ENCODE measurements around the gene CPB1. TPM values are rescaled to one million over a fixed set of nuclear protein-coding genes. Genes with fewer than 3 reads are reported as not detected.
"Not testable (repeated sequence)": the region's sequence is repeated elsewhere in the genome, so short reads cannot be mapped to it uniquely, and the experiment has no call there.

The CPB1 gene
- total RNA-seq = 100 to 1,000 TPM in 5 of 9 donors, 10 to 100 TPM in 4; 56.4 to 569 (median 109) TPM
- polyA plus RNA-seq = 100 to 1,000 TPM in 1 of 3 donors, 10 to 100 TPM in 2; 15.7 to 142 (median 65.6) TPM
- long read RNA-seq, donor 1, transcript CPB1-201 (11 exons, 1,458 nt) = major isoform, 22 of 94 reads
- long read RNA-seq, donor 1, partial matches to known transcripts = 69 of 94 reads
- long read RNA-seq, donor 1, other reads (novel, unspliced or antisense) = 0 of 94 reads
- long read RNA-seq, donor 2, transcript CPB1-201 (11 exons, 1,458 nt) = major isoform, 14 of 51 reads
- long read RNA-seq, donor 2, partial matches to known transcripts = 34 of 51 reads
- long read RNA-seq, donor 2, other reads (novel, unspliced or antisense) = 0 of 51 reads
- long read RNA-seq, donor 3, transcript CPB1-201 (11 exons, 1,458 nt) = major isoform, 9 of 36 reads
- long read RNA-seq, donor 3, partial matches to known transcripts = 24 of 36 reads
- long read RNA-seq, donor 3, other reads (novel, unspliced or antisense) = 0 of 36 reads
- long read RNA-seq, donor 4, transcript CPB1-210 (3 exons, 804 nt) = minor isoform, 45 of 107 reads
- long read RNA-seq, donor 4, transcript CPB1-201 (11 exons, 1,458 nt) = major isoform, 58 of 107 reads
- long read RNA-seq, donor 4, partial matches to known transcripts = 1 of 107 reads
- long read RNA-seq, donor 4, other reads (novel, unspliced or antisense) = 3 of 107 reads
- long read RNA-seq, donor 5, transcript CPB1-201 (11 exons, 1,458 nt) = major isoform, 243 of 313 reads
- long read RNA-seq, donor 5, transcript CPB1-210 (3 exons, 804 nt) = minor isoform, 55 of 313 reads
- long read RNA-seq, donor 5, partial matches to known transcripts = 4 of 313 reads
- long read RNA-seq, donor 5, other reads (novel, unspliced or antisense) = 10 of 313 reads
- long read RNA-seq, donor 6, transcript CPB1-210 (3 exons, 804 nt) = minor isoform, 6 of 104 reads
- long read RNA-seq, donor 6, transcript CPB1-201 (11 exons, 1,458 nt) = major isoform, 86 of 104 reads
- long read RNA-seq, donor 6, partial matches to known transcripts = 10 of 104 reads
- long read RNA-seq, donor 6, other reads (novel, unspliced or antisense) = 2 of 104 reads
- long read RNA-seq, donor 7, transcript CPB1-201 (11 exons, 1,458 nt) = major isoform, 11 of 19 reads
- long read RNA-seq, donor 7, partial matches to known transcripts = 6 of 19 reads
- long read RNA-seq, donor 7, other reads (novel, unspliced or antisense) = 0 of 19 reads
- long read RNA-seq, donor 8, transcript CPB1-201 (11 exons, 1,458 nt) = major isoform, 30 of 134 reads
- long read RNA-seq, donor 8, partial matches to known transcripts = 101 of 134 reads
- long read RNA-seq, donor 8, other reads (novel, unspliced or antisense) = 0 of 134 reads
- long read RNA-seq, donor 9, transcript CPB1-205 (2 exons, 3,574 nt) = minor isoform, 6 of 125 reads
- long read RNA-seq, donor 9, transcript CPB1-201 (11 exons, 1,458 nt) = major isoform, 32 of 125 reads
- long read RNA-seq, donor 9, partial matches to known transcripts = 86 of 125 reads
- long read RNA-seq, donor 9, other reads (novel, unspliced or antisense) = 0 of 125 reads
- long read RNA-seq, donor 10, transcript CPB1-201 (11 exons, 1,458 nt) = major isoform, 20 of 53 reads
- long read RNA-seq, donor 10, partial matches to known transcripts = 30 of 53 reads
- long read RNA-seq, donor 10, other reads (novel, unspliced or antisense) = 0 of 53 reads

DNA sequence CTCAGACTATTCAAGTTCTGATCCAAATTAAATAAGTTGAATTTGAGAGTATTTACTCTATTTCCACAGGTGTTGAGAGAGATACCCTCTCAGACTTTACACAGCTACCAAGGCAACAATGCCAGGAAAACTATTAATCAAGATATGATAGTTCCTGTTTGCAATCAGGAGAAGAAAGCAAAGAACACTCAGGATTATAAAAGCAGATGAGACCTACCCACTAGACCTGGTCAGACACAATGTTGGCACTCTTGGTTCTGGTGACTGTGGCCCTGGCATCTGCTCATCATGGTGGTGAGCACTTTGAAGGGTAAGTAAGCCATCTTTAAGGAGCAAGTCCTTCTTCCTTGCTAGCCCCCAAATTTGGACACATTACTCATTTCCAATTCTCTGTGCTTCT is at the start of gene CPB1:
Gene CPB1, plus strand, starts transcription at position 227 of the 400 bp plus-strand sequence. Its CDS starts 13 bp downstream, at position 240.
- intact Hi-C loops (cut with DNase I) = no loop called here
- Histone ChIP-seq H3K9me3 (replicated peaks in 1 of 3) (no peaks in the 10 kb centered on the region), H3K36me3 (replicated peaks in 1 of 2) (no peaks in the 10 kb centered on the region), H3K4me1 (replicated peaks in 1 of 2) (peaks cover 28 to 49% of the 10 kb centered on the region in 2 donors), H3K27ac (peak within 1 kb of the TSS; percentile 31 to 74 (median 66)), H3K27me3 (no peaks in the 10 kb centered on the region), H3K4me3 (no peak within 1 kb of the TSS)
- TF ChIP-seq, protein P1, sequence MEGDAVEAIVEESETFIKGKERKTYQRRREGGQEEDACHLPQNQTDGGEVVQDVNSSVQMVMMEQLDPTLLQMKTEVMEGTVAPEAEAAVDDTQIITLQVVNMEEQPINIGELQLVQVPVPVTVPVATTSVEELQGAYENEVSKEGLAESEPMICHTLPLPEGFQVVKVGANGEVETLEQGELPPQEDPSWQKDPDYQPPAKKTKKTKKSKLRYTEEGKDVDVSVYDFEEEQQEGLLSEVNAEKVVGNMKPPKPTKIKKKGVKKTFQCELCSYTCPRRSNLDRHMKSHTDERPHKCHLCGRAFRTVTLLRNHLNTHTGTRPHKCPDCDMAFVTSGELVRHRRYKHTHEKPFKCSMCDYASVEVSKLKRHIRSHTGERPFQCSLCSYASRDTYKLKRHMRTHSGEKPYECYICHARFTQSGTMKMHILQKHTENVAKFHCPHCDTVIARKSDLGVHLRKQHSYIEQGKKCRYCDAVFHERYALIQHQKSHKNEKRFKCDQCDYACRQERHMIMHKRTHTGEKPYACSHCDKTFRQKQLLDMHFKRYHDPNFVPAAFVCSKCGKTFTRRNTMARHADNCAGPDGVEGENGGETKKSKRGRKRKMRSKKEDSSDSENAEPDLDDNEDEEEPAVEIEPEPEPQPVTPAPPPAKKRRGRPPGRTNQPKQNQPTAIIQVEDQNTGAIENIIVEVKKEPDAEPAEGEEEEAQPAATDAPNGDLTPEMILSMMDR (IDR thresholded peaks at IDR 0.05) = no peak
- no peak for TF ChIP-seq POLR2A (IDR thresholded peaks at IDR 0.05)
- no peak for DNase-seq

DNA sequence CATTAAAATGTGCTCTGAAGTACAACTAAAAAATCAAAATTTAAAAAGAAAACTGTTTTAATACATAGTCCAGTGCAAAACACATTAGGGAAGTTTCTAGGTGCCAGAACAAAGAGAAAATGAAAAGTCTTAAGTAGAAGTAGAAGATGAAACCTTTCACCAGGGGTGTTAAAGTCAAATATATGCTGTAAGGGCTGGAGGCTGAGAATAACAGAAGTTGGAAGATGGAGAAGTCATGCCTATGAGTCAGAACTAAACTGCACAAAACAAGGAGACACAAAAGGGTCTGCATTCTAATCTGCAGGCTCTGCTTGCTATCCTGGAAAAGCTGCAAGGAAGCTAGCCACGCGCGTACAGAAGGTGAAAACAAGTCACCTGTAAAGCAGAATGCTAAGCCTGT is 48.7 kb upstream of the CPB1 start:
- Histone ChIP-seq H3K27me3 (no peaks in the 10 kb centered on the region), H3K4me1 (replicated peaks in 1 of 2) (no peaks in the 10 kb centered on the region), H3K36me3 (replicated peaks in 1 of 2) (no peaks in the 10 kb centered on the region), H3K27ac (no peak overlapping the region), H3K9me3 (replicated peaks in 1 of 3) (no peaks in the 10 kb centered on the region), H3K4me3 (no peak overlapping the region)
- intact Hi-C loops (cut with DNase I) = no loop called here
- TF ChIP-seq, protein P1 (IDR thresholded peaks at IDR 0.05) = no peak
- DNase-seq = no peak
- WGBS, 4 donors = 90 to 95% (median 93%) methylated on average over 3 of the region's 3 CpGs

DNA sequence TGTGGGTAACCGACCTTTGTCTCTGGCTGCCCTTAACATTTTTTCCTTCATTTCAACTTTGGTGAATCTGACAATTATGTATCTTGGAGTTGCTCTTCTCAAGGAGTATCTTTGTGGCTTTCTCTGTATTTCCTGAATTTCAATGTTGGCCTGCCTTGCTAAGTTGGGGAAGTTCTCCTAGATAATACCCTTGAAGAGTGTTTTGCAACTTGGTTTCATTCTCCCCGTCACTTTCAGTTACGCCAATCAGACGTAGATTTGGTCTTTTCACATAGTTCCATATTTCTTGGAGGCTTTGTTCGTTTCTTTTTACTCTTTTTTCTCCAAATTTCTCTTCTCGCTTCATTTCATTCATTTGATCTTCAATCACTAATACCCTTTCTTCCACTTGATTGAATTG is 42.6 kb upstream of the CPB1 start:
- H3K36me3 ChIP-seq (replicated peaks in 1 of 2); intact Hi-C loops (cut with DNase I); H3K27ac ChIP-seq; H3K9me3 ChIP-seq (replicated peaks in 1 of 3); H3K4me3 ChIP-seq; H3K27me3 ChIP-seq; H3K4me1 ChIP-seq (replicated peaks in 1 of 2); DNase-seq: not testable (repeated sequence)
- WGBS, 4 donors = 72 to 84% (median 77%) methylated on average over 6 of the region's 6 CpGs

DNA sequence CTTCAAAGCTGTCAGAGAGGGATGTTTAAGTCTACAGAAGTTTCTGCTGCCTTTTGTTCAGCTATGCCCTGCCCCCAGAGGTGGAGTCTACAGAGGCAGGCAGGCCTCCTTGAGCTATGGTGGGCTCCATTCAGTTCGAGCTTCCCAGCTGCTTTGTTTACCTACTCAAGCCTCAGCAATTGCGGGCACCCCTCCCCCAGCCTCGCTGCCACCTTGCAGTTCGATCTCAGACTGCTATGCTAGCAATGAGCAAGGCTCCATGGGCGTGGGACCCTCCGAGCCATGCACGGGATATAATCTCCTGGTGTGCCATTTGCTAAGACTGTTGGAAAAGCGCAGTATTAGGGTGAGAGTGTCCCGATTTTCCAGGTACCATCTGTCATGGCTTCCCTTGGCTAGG is 41.5 kb upstream of the CPB1 start:
- WGBS, 4 donors = 90 to 100% (median 94%) methylated on average over 3 to 9 of the region's 9 CpGs
- DNase-seq; intact Hi-C loops (cut with DNase I); H3K27me3 ChIP-seq; H3K9me3 ChIP-seq (replicated peaks in 1 of 3); H3K4me3 ChIP-seq; H3K4me1 ChIP-seq (replicated peaks in 1 of 2); H3K27ac ChIP-seq; H3K36me3 ChIP-seq (replicated peaks in 1 of 2): not testable (repeated sequence)
